ENCODE measurements around the gene VKORC1.

DNA sequence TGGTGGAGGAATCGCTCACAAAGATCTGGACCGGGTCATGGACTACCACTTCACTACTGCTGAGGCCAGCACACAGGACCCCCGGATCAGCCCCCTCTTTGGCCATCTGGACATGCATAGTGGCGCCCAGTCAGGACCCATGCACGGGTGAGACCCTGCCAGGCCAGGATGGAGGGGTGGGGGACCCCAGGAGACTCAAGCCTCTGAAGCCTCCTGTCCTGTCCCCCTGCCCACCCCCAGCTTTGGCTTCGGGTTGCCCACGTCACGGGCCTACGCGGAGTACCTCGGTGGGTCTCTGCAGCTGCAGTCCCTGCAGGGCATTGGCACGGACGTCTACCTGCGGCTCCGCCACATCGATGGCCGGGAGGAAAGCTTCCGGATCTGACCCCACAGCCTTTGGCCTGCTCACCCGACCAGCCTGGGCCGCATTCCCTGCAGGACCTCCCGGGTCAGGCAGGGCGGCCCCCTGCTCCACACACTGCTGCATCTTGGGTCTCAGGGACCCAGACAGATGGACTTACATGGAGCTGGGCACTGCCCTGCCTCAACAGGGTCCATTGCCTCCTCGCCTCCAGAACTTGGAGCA is 17.4 kb upstream of the VKORC1 start:
- TF ChIP-seq, protein P1, sequence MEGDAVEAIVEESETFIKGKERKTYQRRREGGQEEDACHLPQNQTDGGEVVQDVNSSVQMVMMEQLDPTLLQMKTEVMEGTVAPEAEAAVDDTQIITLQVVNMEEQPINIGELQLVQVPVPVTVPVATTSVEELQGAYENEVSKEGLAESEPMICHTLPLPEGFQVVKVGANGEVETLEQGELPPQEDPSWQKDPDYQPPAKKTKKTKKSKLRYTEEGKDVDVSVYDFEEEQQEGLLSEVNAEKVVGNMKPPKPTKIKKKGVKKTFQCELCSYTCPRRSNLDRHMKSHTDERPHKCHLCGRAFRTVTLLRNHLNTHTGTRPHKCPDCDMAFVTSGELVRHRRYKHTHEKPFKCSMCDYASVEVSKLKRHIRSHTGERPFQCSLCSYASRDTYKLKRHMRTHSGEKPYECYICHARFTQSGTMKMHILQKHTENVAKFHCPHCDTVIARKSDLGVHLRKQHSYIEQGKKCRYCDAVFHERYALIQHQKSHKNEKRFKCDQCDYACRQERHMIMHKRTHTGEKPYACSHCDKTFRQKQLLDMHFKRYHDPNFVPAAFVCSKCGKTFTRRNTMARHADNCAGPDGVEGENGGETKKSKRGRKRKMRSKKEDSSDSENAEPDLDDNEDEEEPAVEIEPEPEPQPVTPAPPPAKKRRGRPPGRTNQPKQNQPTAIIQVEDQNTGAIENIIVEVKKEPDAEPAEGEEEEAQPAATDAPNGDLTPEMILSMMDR (IDR thresholded peaks at IDR 0.05): no peak
- TF ChIP-seq POLR2A (IDR thresholded peaks at IDR 0.05): no peak

All from Peyer's patch (tissue), 4 donors.